Erythroblast (primary cell): Measurements from ENCODE around the gene GTPBP3.

ENCODE experiments used
- GATA1 ChIP-seq: IDR thresholded peaks from 2 replicates; pipeline ENCODE4 v1.6.1; 2011; ENCODE audit warnings: low read depth, mild to moderate bottlenecking, control low read depth, low read length, moderate library complexity
- POLR2A ChIP-seq: IDR thresholded peaks from 2 replicates; pipeline ENCODE4 v1.6.1; 2011; ENCODE audit warnings: mild to moderate bottlenecking, low read length

DNA sequence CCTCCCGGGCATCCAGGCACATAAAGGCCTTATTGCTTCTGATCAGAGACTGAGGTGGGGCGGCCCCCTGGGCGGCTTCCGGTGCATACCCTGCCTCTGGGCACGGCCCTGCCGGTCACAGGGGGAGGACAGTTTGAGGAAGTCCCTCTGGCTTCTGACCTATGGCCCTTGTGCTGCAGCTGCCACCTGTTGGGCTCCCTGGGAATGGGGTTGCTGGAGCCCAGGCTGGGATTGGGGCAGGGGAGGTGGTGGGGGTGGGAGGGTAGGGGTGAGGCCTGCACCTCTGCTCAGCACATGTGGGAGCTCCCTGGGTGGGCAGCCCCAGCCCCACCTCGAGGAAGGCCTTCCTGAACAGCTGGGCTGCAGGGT is 13.4 kb upstream of the GTPBP3 start:
- no peak for TF ChIP-seq POLR2A
- TF ChIP-seq GATA1: no peak
